ENCODE results near the gene TBXAS1. TPM values are rescaled to one million over a fixed set of nuclear protein-coding genes. Genes with fewer than 3 reads are reported as not detected.

TBXAS1 gene
- total and polyA plus RNA-seq, 2 donors from 2014 or later: 14.2 to 33.6 TPM

DNA sequence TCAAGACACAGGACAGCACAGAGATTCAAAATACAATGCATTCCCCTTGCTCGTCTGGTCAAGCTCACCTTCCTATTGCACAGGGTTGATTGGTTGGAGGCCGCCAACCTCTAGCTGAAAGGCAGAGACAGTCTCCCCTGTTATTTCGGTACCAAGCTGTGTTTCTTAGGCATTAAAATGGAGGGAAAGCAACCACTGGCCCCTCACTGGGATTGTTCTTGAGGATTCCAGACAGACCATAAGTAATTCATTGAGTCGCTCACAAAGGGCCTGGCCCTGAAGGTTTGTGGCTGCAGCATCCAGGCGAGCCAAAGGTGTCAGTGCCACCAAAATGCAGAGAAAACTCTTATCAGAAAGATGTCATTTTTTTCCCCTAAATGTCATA, 152.4 kb downstream of the TBXAS1 start:
- Histone ChIP-seq H3K4me3 (ENCODE audit: low read length in 3 of 3) (no peak overlapping the region), H3K36me3 (ENCODE audit: control insufficient read depth in 2 of 3, insufficient read depth in 3 of 3, low read length in 3 of 3) (no peaks in the 10 kb centered on the region), H3K9me3 (ENCODE audit: control insufficient read depth in 2 of 3, insufficient read depth in 1 of 3, low read length in 3 of 3) (no peaks in the 10 kb centered on the region), H3K9ac (ENCODE audit: low read length in 3 of 3) (no peak overlapping the region), H3K4me1 (ENCODE audit: control insufficient read depth in 2 of 3, insufficient read depth in 2 of 3, low read depth in 1 of 3, low read length in 3 of 3) (peaks cover 0 to 3% (median 2%) of the 10 kb centered on the region in 3 donors), H3K27ac (ENCODE audit: low read depth in 2 of 2, low read length in 2 of 2) (no peak overlapping the region), H3K27me3 (ENCODE audit: control insufficient read depth, insufficient read depth, low read length) (no peaks in the 10 kb centered on the region)
- intact Hi-C loops (cut with DNase I): no loop called here
- DNase-seq (no peak), FAIRE-seq (no peak)
- TF ChIP-seq, protein P1, sequence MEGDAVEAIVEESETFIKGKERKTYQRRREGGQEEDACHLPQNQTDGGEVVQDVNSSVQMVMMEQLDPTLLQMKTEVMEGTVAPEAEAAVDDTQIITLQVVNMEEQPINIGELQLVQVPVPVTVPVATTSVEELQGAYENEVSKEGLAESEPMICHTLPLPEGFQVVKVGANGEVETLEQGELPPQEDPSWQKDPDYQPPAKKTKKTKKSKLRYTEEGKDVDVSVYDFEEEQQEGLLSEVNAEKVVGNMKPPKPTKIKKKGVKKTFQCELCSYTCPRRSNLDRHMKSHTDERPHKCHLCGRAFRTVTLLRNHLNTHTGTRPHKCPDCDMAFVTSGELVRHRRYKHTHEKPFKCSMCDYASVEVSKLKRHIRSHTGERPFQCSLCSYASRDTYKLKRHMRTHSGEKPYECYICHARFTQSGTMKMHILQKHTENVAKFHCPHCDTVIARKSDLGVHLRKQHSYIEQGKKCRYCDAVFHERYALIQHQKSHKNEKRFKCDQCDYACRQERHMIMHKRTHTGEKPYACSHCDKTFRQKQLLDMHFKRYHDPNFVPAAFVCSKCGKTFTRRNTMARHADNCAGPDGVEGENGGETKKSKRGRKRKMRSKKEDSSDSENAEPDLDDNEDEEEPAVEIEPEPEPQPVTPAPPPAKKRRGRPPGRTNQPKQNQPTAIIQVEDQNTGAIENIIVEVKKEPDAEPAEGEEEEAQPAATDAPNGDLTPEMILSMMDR (IDR thresholded peaks at IDR 0.05; ENCODE audit: borderline replicate concordance, extremely low read depth, insufficient read depth): no peak

DNA sequence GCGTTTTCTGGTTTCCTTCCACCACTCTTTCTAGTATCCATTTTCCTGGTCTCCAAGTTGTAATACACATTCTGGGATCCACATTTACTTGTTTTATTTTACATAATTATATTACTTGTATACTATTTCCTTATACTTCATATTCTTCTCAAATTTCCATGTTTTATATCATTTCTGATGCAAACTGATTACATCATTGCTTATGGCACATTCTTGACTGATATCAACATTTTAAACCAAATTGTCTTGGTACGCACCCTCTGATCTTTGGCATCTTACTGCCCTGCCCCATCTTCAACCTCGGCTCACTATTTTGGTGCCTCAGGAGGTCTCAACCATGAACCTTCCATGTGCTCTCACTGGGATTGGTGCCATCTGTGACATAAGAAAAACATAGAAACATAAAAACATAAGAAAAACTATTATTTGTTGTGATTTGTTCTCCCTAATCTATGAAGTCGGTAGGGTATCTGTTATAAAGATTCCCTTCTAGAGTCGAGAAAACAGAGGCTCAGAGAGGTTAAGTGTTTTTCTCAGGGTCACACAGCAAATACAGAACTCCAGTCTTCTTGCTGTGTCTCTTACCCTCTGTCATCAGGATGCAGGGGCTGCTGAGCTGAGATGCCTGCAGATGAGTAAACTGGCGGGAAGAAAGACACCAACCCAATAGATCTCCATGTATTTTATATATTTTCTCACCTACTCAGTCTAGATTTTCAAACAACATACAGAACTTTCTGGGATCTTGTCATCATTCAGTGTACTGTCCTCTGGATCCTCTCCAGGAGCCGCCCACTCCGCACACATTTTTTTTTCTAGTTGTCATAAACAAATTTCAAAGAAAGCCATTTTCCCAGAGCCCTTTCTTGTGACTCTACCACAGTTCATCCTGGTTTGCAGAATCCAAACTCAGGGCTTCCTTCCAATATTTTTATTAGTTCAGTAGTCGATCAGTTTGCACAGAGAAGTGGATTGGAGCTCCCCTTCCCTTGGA, 154.2 kb downstream of the TBXAS1 start:
- H3K9ac ChIP-seq (ENCODE audit: low read length in 3 of 3): no peak overlapping the region
- DNase-seq (no peak), FAIRE-seq (no peak)
- H3K4me3 ChIP-seq (ENCODE audit: low read length in 3 of 3): no peak overlapping the region
- H3K27me3 ChIP-seq (ENCODE audit: control insufficient read depth, insufficient read depth, low read length): no peaks in the 10 kb centered on the region
- H3K9me3 ChIP-seq (ENCODE audit: control insufficient read depth in 2 of 3, insufficient read depth in 1 of 3, low read length in 3 of 3): no peaks in the 10 kb centered on the region
- peaks cover 0 to 3% (median 2%) of the 10 kb centered on the region in 3 donors for H3K4me1 ChIP-seq (ENCODE audit: control insufficient read depth in 2 of 3, insufficient read depth in 2 of 3, low read depth in 1 of 3, low read length in 3 of 3)
- H3K27ac ChIP-seq (ENCODE audit: low read depth in 2 of 2, low read length in 2 of 2): no peak overlapping the region
- no peaks in the 10 kb centered on the region for H3K36me3 ChIP-seq (ENCODE audit: control insufficient read depth in 2 of 3, insufficient read depth in 3 of 3, low read length in 3 of 3)
- intact Hi-C loops (cut with DNase I): no loop called here
- TF ChIP-seq, protein P1 (IDR thresholded peaks at IDR 0.05; ENCODE audit: borderline replicate concordance, extremely low read depth, insufficient read depth): no peak

DNA sequence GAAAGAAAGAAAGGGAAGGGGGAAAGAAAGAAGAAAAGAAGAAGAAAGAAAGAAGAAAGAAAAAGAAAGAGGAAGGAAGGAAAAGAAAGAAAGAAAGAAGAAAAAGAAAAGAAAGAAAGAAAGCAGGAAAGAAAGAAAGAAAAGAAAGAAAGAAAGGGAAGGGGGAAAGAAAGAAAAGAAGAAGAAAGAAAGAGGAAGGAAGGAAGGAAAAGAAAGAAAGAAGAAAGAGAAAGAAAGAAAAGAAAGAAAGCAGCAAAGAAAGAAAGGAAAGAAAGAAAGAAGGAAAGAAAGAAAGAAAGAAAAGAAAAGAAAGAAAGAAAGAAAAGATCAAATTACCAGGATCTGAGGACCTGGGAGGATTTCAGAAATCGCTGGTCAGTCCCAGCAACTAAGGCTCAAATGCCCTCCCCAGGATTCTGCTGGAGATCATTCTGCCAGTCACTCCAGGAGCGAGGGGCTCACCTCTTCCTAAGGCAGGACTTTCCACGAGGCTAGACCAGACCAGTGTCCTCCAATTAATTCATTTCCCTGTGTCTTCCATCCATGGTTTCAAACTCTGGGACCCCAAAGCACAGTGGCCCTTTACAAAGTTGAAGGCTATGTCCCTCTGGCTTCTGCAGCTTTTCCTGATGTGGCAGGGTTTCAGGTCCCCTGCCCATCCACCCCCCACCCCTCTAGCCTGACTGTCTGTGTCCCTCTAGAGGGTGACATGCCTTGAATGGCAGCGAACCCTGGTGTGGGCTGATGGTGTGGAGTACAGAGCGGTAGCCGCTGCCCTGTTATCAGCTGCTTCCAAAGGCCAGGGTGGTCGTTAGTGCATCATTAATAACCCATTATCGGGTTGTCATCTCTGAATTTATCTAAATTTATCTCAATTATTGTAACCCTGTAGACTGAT, 155.8 kb downstream of the TBXAS1 start:
- H3K27me3 ChIP-seq (ENCODE audit: control insufficient read depth, insufficient read depth, low read length): no peaks in the 10 kb centered on the region
- no peak overlapping the region for H3K4me3 ChIP-seq (ENCODE audit: low read length in 3 of 3)
- H3K36me3 ChIP-seq (ENCODE audit: control insufficient read depth in 2 of 3, insufficient read depth in 3 of 3, low read length in 3 of 3): no peaks in the 10 kb centered on the region
- FAIRE-seq (no peak), DNase-seq (no peak)
- H3K9me3 ChIP-seq (ENCODE audit: control insufficient read depth in 2 of 3, insufficient read depth in 1 of 3, low read length in 3 of 3): no peaks in the 10 kb centered on the region
- intact Hi-C loops (cut with DNase I): no loop called here
- H3K9ac ChIP-seq (ENCODE audit: low read length in 3 of 3): no peak overlapping the region
- TF ChIP-seq, protein P1 (IDR thresholded peaks at IDR 0.05; ENCODE audit: borderline replicate concordance, extremely low read depth, insufficient read depth): no peak
- no peak overlapping the region for H3K27ac ChIP-seq (ENCODE audit: low read depth in 2 of 2, low read length in 2 of 2)
- H3K4me1 ChIP-seq (ENCODE audit: control insufficient read depth in 2 of 3, insufficient read depth in 2 of 3, low read depth in 1 of 3, low read length in 3 of 3): peaks cover 0 to 3% (median 2%) of the 10 kb centered on the region in 3 donors

Measured in kidney (tissue), 14 donors.